Loucy (cell line): ENCODE data around the gene GGT5.

Experiments used
- CTCF ChIP-seq: fragments of 200-600 bp; sonication (generic); conservative IDR thresholded peaks from 2 replicates; pipeline ENCODE4 v1.5.1; 2014; ENCODE audit warnings: mild to moderate bottlenecking, antibody characterized with exemption, low read length
- EZH2phosphoT487 ChIP-seq: fragments of 200-600 bp; IDR thresholded peaks from 2 replicates; pipeline ENCODE4 v1.6.1; 2018; ENCODE audit warnings: antibody characterized with exemption, mild to moderate bottlenecking, moderate library complexity, borderline replicate concordance

- no peak for TF ChIP-seq CTCF
- no peak for TF ChIP-seq EZH2phosphoT487
Measured at GRCh38 chr22:24185001-24185500, 59.8 kb downstream of the GGT5 start.
